ES-I3 (cell line): Measurements from ENCODE around the gene ATXN2L.
"Not testable (repeated sequence)": the region's sequence is repeated elsewhere in the genome, so short reads cannot be mapped to it uniquely, and the experiment has no call there.

Experiments used
- H3K36me3 ChIP-seq: 2 replicates; pipeline ENCODE4 v1.6.1; 2013; ENCODE audit warnings: mild to moderate bottlenecking, low read length, control low read depth, moderate library complexity; ENCODE audit not compliant: insufficient read depth
- H3K4me1 ChIP-seq: 2 replicates; pipeline ENCODE4 v1.6.1; 2013; ENCODE audit warnings: mild to moderate bottlenecking, control low read depth, low read length; ENCODE audit not compliant: insufficient read depth
- H3K9ac ChIP-seq: 2 replicates; pipeline ENCODE4 v1.6.1; 2013; ENCODE audit warnings: low read depth, mild to moderate bottlenecking, low read length, moderate library complexity
- H3K9me3 ChIP-seq: 2 replicates; pipeline ENCODE4 v1.6.1; 2013; ENCODE audit warnings: mild to moderate bottlenecking, low read length, moderate library complexity; ENCODE audit not compliant: control insufficient read depth, insufficient read depth

The ATXN2L gene

GRCh38 chr16:28822520-28823290 lies at the start of gene ATXN2L:
TSS of gene ATXN2L (plus strand) at chr16:28822999. CDS start at chr16:28823260, 261 bp downstream.
- Histone ChIP-seq H3K4me1 (peaks cover 6% of the 10 kb centered on the region; the same call in 1 of the 2 replicates), H3K9me3 (no peaks in the 10 kb centered on the region), H3K36me3 (peaks cover 27% of the 10 kb centered on the region), H3K9ac (peak within 1 kb of the TSS; percentile 87)

DNA sequence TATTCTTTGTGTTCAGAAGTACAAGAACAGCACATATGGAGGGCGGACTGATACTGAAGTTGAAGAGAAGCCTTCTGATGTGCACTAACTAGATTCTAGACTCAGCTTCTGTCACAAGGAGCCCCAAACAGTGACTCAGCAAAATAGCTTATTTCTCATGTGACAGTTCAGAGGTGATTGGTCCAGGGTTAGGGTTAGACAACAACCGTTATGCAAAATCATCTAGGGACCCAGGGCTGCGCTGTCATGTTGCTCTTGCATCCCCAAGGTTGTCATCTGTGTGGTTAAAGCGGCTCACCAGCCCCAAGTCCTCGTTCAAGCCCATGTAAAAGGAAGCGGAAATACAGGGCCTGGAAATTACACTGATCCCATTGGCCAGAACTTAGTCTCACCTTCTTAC lies 41.1 kb upstream of the ATXN2L start:
- H3K9ac ChIP-seq, H3K9me3 ChIP-seq, H3K4me1 ChIP-seq, H3K36me3 ChIP-seq: not testable (repeated sequence)

- not testable (repeated sequence) for H3K4me1 ChIP-seq
Measured at GRCh38 chr16:28782357-28782756, 40.4 kb upstream of the ATXN2L start.

DNA sequence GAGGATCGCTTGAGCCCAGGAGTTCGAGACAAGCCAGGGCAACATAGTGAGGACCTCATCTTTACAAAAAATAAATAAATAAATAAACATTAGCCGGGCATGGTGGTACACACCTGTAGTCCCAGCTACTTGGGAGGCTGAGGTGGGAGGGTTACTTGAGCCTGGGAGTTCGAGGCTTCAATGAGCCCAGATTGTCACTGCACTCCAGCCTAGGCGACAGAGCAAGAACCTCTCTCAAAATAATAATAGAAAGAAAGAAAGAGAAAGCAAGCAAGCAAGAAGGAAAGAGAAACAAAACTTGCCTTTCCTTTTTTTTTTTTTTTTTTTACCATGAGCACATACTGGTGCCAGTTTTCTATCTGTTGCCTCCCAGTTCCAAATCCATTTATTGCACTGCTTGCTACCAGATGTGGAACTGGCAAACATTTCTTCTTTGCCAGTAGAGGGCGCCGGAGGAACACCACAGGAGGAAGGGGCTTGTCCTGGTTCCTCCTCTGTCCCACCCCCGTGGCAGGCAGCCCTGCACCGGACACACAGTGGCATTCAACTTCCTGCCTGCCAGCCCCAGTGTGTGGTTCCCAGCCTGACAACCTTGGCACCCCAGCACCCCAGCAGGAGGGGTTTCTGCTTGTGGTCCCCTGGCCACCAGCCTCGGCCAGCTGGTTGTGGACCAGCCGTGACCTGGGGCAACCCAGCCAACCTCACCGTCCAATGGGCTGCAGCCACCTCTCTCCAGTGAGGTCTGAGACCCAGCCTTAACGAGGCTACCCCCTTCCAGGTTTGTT lies 20.4 kb upstream of the ATXN2L start:
- H3K9me3 ChIP-seq, H3K9ac ChIP-seq, H3K36me3 ChIP-seq, H3K4me1 ChIP-seq: not testable (repeated sequence)

More at GRCh38 chr16:28782357-28782756, 40.4 kb upstream of the ATXN2L start:
- not testable (repeated sequence) for H3K9me3 ChIP-seq, H3K9ac ChIP-seq, H3K36me3 ChIP-seq

DNA sequence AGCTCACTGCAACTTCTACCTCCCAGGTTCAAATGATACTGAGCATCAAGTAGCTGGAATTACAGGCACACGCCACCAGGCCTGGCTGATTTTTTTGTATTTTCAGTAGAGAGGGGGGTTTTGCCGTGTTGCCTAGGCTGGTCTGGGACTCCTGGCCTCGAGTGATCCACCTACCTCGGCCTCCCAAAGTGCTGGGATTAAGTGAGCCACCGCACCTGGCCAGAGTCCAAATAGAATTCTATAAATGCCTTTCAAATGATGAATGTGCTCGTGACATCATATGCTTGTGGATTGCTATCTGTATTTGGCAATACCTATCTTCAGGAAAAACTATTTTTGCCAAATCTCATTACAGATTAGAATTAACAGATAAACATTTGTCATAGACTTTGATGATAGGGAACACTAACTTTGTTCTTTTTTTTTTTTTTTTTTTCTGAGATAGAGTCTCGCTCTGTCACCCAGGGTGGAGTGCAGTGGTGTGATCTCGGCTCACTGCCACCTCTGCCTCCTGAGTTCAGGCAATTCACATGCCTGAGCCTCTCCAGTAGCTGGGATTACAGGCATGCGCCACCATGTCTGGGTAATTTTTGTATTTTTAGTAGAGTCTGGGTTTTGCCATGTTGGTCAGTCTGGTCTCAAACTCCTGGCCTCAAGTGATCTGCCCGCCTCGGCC lies 15.2 kb upstream of the ATXN2L start:
- H3K9ac ChIP-seq, H3K9me3 ChIP-seq, H3K36me3 ChIP-seq, H3K4me1 ChIP-seq: not testable (repeated sequence)

DNA sequence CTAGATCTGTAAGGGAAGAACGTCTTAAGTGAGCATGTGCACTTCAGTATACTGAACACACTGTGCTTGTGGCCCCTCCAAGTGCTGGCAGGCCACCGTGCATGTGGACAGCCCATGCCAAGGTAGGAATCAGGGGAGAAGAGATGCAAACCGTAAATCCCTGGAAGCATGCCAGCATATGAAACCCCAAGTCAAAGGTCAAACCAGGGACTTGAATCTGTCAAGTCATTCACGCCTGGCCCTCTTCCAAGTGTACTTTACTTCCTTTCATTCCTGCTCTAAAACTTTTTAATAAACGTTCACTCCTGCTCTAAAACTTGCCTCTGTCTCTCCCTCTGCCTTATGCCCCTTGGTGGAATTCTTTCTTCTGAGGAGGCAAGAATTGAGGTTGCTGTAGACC lies 2.8 kb upstream of the ATXN2L start:
- Histone ChIP-seq H3K9ac (no peak overlapping the region), H3K9me3 (no peaks in the 10 kb centered on the region), H3K4me1 (no peaks in the 10 kb centered on the region), H3K36me3 (0 out of 2 replicates have a peak, but pooled peaks cover under 1% of the 10 kb centered on the region)

- H3K9ac ChIP-seq, H3K36me3 ChIP-seq, H3K4me1 ChIP-seq, H3K9me3 ChIP-seq: not testable (repeated sequence)
Measured at GRCh38 chr16:28820546-28820945, 2.3 kb upstream of the ATXN2L start.

DNA sequence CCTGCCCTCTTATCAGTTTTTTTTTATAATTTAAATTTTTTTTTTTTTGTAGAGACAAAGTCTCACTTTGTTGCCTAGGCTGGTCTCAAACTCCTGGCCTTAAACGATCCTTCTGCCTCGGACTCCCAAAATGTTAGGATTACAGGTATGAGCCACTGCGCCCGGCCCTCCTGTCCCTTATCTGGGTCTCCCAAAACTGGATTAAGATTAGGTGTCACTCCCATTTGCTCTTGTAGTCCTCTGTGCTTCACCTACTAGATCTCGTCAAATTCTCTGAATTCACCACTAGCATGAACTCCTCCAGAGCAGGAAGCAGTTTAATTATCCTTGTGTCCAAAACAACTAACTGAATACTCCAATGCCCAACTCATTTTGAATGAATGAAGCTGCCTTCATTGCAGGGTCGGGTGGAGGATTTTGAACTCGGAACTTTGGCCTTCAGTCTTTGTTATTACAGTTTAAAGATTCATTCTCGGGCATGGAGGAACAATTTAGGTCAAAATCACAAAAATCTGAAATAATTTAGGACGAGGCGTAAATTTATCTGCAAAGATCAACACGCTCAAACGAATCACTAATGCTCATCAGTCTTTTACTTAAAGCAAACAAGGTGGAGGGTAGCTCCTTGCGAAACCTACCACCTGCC lies 802 bp upstream of the ATXN2L start:
- no peaks in the 10 kb centered on the region for H3K9me3 ChIP-seq
- peak overlapping the region; percentile 87 for H3K9ac ChIP-seq
- H3K4me1 ChIP-seq = peaks cover 6% of the 10 kb centered on the region; the same call in 1 of the 2 replicates
- H3K36me3 ChIP-seq = peaks cover 20% of the 10 kb centered on the region

- H3K36me3 ChIP-seq = peaks cover 32% of the 10 kb centered on the region
- peak overlapping the region; percentile 87 for H3K9ac ChIP-seq
- H3K9me3 ChIP-seq = no peaks in the 10 kb centered on the region
- H3K4me1 ChIP-seq = peaks cover 6% of the 10 kb centered on the region; the same call in 1 of the 2 replicates
Measured at GRCh38 chr16:28823291-28823872, 583 bp downstream of the ATXN2L start.

- no peaks in the 10 kb centered on the region for H3K9me3 ChIP-seq
- H3K36me3 ChIP-seq = peaks cover 36% of the 10 kb centered on the region
- peaks cover 6% of the 10 kb centered on the region; the same call in 1 of the 2 replicates for H3K4me1 ChIP-seq
- peak overlapping the region; percentile 87 for H3K9ac ChIP-seq
Measured at GRCh38 chr16:28823873-28824716, 1.3 kb downstream of the ATXN2L start.

DNA sequence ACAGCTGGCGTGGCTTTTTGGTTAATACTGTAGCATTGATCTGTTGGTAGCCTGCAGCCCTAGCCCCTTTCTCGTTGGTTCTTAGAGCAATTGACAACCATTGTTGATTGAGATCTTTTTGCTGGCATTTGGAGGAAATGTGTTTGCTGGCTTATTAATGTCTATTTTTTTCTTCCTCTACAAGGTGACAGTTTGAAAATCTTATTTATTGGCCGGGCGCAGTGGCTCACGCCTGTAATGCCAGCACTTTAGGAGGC lies 1.8 kb downstream of the ATXN2L start:
- peaks cover 6% of the 10 kb centered on the region; the same call in 1 of the 2 replicates for H3K4me1 ChIP-seq
- H3K36me3 ChIP-seq = peaks cover 41% of the 10 kb centered on the region
- H3K9me3 ChIP-seq = no peaks in the 10 kb centered on the region
- H3K9ac ChIP-seq = peak overlapping the region; percentile 87

DNA sequence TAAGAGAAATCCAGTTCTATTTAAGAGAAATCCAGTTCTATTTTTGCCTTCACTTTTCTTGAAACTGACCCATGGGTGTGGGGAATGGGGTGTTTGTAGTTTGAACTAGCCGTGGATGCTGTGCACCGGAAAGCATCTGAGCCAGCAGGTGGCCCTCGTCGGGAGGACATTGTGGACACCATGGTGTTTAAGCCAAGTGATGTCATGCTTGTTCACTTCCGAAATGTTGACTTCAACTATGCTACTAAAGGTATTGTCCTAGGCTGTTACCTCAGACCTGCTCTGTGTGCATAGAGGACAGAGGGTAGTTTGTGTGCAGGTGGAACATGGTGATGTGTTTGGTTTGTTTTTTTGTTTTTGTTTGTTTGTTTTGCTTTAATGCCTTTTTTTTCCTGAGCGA lies 3.3 kb downstream of the ATXN2L start:
- Histone ChIP-seq H3K9me3 (no peaks in the 10 kb centered on the region), H3K36me3 (peaks cover 56% of the 10 kb centered on the region), H3K9ac (no peak overlapping the region), H3K4me1 (peaks cover 6% of the 10 kb centered on the region; the same call in 1 of the 2 replicates)

- H3K9ac ChIP-seq = no peak overlapping the region
- H3K4me1 ChIP-seq = peaks cover 6% of the 10 kb centered on the region; the same call in 1 of the 2 replicates
- peaks cover 85% of the 10 kb centered on the region for H3K36me3 ChIP-seq
- no peaks in the 10 kb centered on the region for H3K9me3 ChIP-seq
Measured at GRCh38 chr16:28829747-28830146, 6.9 kb downstream of the ATXN2L start.
